ENCODE measurements around the gene SCN8A.

SCN8A gene

DNA sequence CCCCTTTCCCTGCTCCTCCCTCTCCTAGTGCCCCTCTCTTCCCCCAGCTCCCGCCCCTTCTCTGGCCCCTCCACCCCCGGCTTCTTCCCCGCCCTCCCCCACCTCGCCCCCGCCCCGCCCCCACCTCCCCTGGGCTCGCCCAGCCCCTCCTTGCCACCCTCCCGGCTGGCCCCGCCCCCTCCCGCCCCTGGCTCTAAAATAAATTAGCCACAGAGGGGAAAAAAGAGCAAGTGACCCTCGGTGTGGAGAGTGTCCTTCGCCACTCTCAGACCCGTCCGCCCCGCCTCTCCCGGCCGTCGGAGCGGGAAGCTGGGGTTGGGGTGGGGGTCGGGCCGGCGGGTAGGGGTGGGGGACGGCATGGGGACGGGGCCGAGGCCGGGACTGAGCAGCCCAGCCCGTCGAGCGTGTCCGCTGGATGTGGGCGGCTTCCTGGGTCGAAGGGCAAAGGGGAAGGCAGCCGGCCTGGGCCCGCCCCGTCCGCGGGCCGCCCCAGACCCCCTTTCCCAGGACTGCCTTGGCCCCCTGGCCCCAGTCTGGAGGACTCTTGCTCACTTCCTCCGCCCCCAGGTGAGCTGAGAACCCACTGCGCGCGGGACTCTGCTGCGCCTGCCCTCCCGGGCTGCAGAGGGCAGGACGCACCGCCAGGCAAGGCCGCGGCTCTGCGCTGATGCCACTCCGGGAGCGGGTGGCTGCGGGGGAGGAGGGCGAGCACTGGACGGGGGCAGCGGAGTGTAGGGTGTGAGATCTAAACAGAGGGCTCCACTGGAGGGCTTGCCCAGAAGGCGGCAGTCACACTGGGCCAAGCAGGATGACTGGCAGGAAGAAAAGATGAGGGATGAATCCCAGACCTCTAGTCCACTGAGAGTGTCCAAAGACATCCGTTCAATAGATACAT is 258.1 kb downstream of the SCN8A start:
- no peak overlapping the region for H3K4me3 ChIP-seq (ENCODE audit: severe bottlenecking)
- H3K27me3 ChIP-seq (ENCODE audit: insufficient read depth, poor library complexity, severe bottlenecking), result peaks cover 41% of the 10 kb centered on the region
- no peak overlapping the region for H3K27ac ChIP-seq (ENCODE audit: poor library complexity, severe bottlenecking)
- ATAC-seq (ENCODE audit: low read depth) (no peak), DNase-seq (ENCODE audit: low spot score) (no peak)
- no peaks in the 10 kb centered on the region for H3K36me3 ChIP-seq (ENCODE audit: low read depth)
- H3K4me1 ChIP-seq (ENCODE audit: insufficient read depth, poor library complexity, severe bottlenecking), result no peaks in the 10 kb centered on the region
- H3K9me3 ChIP-seq (ENCODE audit: severe bottlenecking), result no peaks in the 10 kb centered on the region
- TF ChIP-seq, protein P1, sequence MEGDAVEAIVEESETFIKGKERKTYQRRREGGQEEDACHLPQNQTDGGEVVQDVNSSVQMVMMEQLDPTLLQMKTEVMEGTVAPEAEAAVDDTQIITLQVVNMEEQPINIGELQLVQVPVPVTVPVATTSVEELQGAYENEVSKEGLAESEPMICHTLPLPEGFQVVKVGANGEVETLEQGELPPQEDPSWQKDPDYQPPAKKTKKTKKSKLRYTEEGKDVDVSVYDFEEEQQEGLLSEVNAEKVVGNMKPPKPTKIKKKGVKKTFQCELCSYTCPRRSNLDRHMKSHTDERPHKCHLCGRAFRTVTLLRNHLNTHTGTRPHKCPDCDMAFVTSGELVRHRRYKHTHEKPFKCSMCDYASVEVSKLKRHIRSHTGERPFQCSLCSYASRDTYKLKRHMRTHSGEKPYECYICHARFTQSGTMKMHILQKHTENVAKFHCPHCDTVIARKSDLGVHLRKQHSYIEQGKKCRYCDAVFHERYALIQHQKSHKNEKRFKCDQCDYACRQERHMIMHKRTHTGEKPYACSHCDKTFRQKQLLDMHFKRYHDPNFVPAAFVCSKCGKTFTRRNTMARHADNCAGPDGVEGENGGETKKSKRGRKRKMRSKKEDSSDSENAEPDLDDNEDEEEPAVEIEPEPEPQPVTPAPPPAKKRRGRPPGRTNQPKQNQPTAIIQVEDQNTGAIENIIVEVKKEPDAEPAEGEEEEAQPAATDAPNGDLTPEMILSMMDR (IDR thresholded peaks at IDR 0.05; ENCODE audit: poor library complexity, severe bottlenecking), result no peak

DNA sequence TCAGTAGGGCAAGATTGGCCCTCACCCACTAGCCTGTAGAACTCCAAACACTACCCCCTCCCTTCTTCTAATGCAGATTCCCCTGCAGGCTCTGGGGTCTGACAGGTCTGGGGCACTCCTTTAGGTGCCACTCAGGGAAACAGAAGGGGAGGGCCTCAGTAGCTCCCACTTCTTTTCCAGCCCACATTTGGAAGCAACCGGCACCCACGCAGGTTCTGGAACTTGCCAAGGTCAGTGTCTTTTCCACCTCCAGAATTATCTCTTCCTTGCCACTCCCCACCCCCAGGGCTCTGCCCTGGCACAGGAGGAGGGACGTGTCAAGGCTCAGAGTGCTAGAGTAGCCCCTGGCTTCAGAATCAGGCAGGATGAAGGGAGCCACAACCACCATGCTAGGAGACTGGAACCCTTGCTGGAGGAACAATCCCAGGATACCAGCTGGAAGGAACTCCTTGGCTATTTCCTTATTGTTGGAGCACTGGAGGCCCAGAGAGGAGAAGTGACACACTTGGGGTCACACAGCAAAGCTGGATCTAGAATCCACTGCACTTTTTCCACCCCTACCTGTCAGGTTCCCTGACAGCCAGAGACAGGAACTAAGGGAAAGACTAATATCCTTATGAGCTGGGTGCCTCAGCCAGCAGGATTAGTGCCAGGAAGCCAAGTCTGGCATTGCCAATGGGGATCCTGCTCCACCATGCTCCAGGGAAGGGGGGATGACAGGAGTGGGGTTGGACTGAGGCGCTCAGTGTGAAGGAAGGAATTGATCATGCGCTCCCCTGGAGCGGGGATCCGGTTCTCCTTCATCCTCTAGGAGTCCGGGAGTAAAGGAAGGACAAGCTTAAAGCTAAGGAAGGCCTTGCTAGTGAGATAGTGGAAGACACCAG is 259.3 kb downstream of the SCN8A start:
- no peaks in the 10 kb centered on the region for H3K36me3 ChIP-seq (ENCODE audit: low read depth)
- no peaks in the 10 kb centered on the region for H3K4me1 ChIP-seq (ENCODE audit: insufficient read depth, poor library complexity, severe bottlenecking)
- no peak for ATAC-seq (ENCODE audit: low read depth)
- H3K27ac ChIP-seq (ENCODE audit: poor library complexity, severe bottlenecking), result no peak overlapping the region
- H3K4me3 ChIP-seq (ENCODE audit: severe bottlenecking), result no peak overlapping the region
- TF ChIP-seq, protein P1 (IDR thresholded peaks at IDR 0.05; ENCODE audit: poor library complexity, severe bottlenecking), result no peak
- DNase-seq (ENCODE audit: low spot score), result no peak
- peaks cover 29% of the 10 kb centered on the region for H3K27me3 ChIP-seq (ENCODE audit: insufficient read depth, poor library complexity, severe bottlenecking)
- H3K9me3 ChIP-seq (ENCODE audit: severe bottlenecking), result no peaks in the 10 kb centered on the region

DNA sequence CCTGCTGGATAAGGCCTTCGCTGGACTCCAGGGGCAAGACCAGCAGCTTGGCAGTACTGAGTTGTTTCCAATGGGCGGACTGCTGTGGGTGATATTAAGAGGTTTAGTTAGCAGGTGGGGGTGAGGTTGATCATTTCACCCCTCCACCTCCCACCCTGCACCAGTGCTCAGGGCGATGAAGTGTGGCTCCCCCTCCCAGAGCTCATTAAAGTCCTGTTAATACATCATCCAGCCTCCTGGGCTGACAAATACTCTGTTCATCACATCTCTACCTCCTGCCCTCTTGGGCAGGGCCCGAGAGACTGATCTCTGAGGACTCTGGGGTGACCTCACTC is 259.9 kb downstream of the SCN8A start:
- H3K36me3 ChIP-seq (ENCODE audit: low read depth), result no peaks in the 10 kb centered on the region
- TF ChIP-seq, protein P1 (IDR thresholded peaks at IDR 0.05; ENCODE audit: poor library complexity, severe bottlenecking), result no peak

DNA sequence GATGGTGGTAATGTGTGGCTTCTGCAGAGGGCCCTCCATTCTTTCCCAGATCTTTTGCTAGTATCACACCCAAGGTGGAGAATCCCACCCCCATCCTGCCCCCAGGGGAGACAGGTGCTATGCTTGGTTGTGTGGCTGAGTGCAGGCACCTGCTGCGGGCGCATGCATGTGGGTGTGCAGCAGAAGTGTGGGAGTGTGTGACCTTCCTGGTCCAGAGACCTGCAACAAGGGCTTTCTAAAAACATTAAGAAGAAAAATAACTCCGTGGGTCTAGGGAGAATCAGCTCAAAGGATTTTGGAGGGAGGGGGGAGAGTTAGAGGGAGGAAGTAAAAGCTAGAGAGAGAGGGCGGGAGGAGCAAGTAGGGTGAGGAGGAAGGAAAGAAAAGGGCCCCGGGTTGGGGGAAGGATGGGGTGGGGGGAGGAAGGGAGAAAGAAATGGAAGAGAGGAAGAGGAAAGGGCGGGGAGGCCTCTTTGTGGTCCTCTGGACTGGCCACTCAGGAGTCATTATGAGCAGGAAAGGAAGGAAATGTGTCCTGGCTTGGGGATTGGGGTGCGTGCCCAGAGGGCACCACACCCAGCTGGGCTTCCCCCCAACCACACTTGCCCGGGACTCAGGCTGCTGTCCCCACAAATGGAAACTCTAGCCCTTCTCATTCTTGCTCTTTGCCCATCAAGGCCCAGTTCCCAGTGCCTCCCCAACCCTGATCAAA is 260.5 kb downstream of the SCN8A start:
- no peak for ATAC-seq (ENCODE audit: low read depth)
- DNase-seq (ENCODE audit: low spot score), result no peak
- TF ChIP-seq, protein P1 (IDR thresholded peaks at IDR 0.05; ENCODE audit: poor library complexity, severe bottlenecking), result no peak
- Histone ChIP-seq H3K27ac (ENCODE audit: poor library complexity, severe bottlenecking) (no peak overlapping the region), H3K4me3 (ENCODE audit: severe bottlenecking) (no peak overlapping the region), H3K9me3 (ENCODE audit: severe bottlenecking) (no peaks in the 10 kb centered on the region), H3K36me3 (ENCODE audit: low read depth) (no peaks in the 10 kb centered on the region), H3K4me1 (ENCODE audit: insufficient read depth, poor library complexity, severe bottlenecking) (no peaks in the 10 kb centered on the region), H3K27me3 (ENCODE audit: insufficient read depth, poor library complexity, severe bottlenecking) (peaks cover 20% of the 10 kb centered on the region)

More for the DNA sequence above, 259.9 kb downstream of the SCN8A start:
- Histone ChIP-seq H3K27me3 (ENCODE audit: insufficient read depth, poor library complexity, severe bottlenecking) (peaks cover 24% of the 10 kb centered on the region), H3K9me3 (ENCODE audit: severe bottlenecking) (no peaks in the 10 kb centered on the region), H3K27ac (ENCODE audit: poor library complexity, severe bottlenecking) (no peak overlapping the region), H3K4me1 (ENCODE audit: insufficient read depth, poor library complexity, severe bottlenecking) (no peaks in the 10 kb centered on the region), H3K4me3 (ENCODE audit: severe bottlenecking) (no peak overlapping the region)
- DNase-seq (ENCODE audit: low spot score) (no peak), ATAC-seq (ENCODE audit: low read depth) (no peak)

Measured in RWPE2 (cell line).